HPDE6-E6E7 (cell line): ENCODE measurements around the gene LDB2.

Experiments
- DNase-seq: peaks from one replicate; pipeline ENCODE4 v3.0.0; 2011; ENCODE audit warnings: missing footprints; ENCODE audit errors: extremely low spot score

Gene LDB2

DNA sequence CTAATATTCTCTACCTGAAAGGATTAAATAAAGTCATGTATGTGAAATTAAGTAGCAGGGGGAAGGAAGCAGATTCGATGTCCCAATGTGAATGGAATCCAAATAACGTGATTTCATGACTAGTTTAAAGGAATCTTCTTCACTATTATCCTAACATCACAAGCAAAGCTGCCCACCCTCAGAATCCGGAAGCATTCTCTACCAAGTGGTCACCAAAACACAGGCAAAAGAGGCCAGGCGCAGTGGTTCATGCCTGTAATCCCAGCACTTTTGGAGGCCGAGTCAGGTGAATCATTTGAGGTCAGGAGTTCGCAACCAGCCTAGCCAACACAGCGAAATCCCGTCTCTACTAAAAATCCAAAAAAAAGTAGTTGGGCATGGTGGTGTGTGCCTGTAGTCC lies 212.9 kb downstream of the LDB2 start:
- no peak for DNase-seq

DNA sequence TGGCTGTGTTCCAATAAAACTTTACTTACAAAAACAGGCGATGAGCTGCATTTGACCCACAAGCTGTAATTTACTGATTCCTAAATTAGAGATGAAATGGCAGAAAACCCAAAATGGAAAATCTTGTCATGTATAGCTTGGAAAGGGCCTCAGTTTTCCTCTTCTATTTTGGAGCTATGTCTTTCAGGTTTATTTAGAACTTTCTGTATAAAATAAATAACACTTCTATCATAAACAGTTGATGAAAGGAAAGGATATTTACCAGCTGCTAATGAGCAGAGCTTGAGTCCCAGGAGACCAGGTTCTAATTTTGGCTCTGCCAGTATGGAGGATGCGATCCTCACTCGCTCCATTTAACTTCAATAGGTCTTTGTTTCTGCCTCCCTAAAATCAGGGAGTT lies 213.5 kb downstream of the LDB2 start:
- DNase-seq, result no peak

DNA sequence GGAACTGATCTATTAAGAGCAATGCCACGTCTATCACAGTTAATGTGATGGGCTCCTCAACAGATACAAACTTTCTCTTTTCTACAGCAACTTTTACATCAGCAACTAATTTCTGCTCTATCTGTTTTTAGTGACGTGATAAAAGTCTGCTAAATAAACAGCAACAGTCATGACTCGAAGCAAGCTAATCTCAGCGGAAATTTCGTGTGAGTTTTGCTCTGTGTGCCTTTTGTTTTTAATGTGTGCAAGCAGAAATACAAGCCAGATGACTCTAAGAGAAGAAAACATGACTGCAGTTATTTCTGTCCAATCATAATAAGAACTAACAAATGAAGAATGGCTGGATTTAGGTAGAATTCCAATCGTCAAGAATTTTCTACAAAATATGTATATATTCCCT lies 214.3 kb downstream of the LDB2 start:
- DNase-seq, result no peak

DNA sequence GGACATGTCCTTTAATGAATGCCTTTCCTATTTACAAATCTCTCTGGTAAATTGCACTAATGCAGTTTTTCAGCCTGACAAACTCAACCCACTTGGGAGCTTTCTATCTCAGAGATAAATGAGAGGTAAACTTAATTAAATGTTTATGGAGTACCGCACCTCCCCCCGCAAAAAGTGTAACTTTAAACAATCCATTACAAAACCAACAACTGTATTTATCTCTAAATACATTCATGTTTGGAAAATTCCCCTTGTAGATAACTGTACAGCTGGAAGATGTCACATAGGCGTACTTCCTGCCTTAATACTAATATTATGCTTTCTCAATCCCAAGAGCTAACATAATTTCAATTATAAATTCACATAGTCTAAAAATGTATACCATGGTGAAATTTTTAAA lies 215.5 kb downstream of the LDB2 start:
- DNase-seq, result no peak

DNA sequence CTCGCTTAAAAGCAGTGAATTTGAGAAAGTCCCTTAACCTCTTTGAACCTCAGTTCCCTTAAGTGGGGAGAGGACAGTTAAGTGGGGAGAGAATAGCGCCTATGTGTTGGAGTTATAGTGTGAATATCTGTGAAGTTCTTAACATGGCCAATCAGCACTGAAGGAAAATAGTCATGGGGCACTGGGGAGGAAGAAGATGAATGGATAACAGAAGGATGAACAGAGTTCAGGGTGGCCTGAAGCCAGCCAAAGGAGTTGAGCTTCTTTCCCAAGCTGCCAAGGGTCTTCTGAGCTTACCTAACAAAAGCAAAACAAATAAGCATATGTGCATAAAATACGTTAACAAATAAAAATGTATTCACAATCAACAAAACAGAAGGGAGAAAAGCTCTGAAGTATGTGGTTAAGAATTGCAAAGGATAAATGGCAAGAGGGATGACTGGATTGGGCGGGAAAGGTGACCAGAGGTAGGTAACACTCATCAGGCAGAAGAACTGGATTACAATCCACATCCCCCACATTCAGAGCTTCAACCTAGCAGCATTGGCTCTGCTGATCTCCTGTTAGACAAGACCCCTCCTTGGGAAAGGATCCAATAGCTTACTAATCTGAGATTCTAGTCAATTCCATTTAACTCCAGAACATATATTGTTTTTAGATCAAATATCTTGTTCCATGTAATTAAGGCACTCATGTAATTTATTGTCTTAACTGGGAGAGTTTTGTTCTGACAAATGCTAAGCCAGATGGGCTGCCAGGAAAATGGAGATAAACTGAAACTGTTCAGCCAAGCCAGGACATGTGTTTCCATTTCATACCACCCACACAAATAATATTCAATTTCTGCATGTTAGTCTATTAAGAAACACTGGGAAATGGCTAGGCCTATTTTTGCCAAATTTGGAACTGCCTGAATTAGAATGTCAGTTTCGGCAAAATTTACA lies 221.2 kb downstream of the LDB2 start:
- DNase-seq, result no peak

DNA sequence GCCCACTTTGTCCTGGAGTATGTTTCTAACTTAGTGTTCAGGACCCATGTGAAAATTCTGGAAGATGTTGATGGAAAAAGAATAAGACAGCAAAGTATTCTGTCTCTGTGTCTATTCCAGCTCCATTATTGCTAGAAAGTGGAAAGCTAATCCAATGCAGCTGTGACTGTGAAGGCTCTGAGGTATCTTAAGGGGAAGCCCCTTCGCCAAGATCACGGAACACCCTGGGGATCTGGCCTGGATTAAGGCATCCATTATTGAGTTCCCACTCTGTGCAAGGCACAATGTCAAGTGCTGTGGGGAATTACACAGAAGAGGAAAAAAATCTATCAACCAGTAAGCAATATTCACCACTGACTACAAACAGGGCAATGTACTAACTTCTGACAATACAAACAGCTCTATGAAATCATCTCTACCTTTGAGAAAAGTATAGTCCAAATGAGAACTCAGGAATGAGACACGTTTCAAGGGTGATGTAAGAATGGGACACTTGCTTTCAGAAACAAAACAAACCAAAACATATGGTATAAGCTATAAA lies 222.1 kb downstream of the LDB2 start:
- DNase-seq, result no peak

DNA sequence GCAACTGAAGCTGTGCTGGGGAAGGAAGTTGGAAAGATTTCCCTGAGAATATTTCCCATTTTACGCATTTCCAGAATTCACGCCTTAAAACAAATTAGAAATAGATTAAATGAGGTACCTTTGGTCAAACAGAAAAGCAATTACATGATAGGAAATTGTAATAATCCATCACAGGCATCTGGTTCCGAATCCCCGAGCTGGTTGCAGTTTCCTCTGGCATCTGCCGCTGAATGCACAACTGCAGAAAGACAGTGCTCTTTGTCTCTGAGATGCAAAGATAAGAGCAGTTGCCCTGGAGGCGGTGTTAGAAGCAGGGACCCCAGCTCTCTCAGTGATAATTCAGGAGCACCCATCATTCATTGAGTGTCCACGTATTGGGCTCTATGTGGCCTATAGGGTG lies 224.4 kb downstream of the LDB2 start:
- DNase-seq, result no peak

DNA sequence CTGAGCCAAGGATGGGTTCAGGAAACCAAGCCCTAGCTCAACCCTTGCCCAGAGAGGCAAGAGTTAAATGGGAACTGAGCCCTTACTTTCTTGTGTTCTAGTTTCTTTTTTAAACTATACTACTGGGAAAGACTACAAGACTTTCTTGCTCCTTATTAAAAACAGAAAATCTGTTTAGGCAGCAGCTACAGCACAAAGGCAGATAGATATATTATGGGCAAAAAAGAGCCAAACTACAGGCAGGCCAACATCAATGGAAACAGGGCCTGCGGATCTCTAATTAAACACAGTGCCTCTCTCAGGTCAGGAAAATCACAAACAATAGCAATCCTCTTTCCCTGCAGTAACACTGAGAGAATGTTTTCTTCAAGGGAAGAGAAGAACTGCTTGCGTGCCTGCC lies 226.0 kb downstream of the LDB2 start:
- no peak for DNase-seq

DNA sequence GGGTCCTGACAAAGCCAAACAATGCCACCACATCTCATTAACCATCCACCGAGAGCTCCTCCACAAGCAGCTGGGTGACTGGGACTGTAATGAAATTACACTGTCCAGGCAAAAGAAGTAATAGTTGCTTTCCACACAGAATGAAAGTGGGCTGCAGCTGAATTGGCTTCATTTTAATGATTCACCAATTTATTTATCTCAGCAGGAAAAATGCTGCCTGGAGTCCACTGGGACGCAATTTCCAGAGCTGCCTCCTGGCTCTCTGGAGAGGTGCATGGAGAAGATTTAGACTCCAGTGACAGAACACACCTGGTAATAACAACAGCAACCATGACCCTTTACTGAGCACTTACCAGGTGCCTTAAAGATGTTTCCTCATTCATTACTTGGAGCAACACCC lies 226.7 kb downstream of the LDB2 start:
- no peak for DNase-seq

DNA sequence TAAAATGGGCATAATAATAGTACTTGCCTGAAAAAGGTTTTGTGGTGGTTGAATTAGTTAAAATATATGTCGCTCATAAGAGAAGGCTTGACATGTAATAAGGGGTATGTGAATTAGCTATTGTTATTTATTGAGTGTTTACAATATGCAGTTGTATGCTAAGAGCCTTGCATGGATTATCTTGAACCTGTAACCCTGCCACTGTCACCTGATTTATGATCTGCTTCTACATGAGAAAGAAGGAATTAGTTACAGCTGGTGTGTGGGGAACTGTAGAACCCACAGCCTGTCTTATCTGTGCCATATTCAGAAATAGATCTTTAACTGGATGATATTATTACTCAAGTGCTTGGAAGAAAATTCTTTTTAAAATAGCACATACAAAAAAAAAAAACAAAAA lies 227.7 kb downstream of the LDB2 start:
- no peak for DNase-seq

DNA sequence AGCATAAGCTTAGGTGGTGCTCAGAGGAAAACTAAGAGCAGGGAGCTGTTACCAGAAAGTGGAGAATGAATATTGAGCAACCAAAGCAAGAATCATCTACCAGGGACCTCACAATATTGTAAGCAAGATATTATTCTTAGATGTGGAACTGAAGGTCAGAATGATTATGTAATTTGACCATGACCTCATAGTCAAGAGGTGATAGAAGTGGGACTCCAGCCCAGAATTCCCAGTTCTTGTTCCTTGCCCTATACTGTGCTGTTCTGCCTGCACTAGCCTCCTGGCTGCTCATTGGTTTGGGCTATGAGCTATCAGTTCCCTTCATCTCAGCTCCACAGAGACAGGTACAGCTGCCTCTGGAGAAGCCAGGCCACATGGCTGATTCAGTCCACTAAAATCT lies 229.4 kb downstream of the LDB2 start:
- DNase-seq, result no peak

DNA sequence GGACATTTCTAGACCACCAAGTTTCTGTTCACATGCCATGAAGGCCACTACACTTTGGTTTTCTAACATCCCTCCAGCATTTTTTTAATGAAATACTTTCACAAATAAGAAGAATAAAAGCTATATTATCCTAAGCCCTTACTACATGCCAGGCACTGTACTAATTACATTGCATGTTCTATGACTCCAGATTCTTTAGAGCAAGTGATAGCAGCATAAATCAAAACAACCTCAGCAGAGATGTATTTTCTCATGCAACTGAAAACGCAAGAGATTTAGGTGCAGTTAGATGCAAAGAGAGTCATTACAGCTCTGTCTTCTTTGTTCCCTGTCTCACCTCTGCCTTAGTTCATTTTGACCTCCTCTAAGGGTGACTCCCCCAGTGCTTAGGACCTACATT lies 230.0 kb downstream of the LDB2 start:
- no peak for DNase-seq

DNA sequence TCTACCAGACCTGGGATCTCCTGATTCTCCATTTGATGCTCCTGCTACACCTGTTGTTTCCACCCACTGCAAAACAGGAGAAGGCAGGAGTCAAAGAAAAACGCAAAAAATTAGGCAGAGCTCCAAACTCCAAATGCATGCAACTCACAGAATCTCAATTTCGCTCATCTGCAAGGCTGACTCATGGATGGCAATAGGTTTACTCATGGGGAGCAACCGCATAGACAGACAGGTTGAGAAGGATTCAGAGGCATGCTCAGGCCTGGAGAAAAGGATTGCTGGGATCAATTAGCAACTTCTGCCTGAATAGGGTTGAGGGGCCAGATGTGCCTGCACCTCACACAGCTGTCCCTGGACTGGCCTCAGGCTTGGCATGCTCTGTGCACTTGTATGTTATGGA lies 231.0 kb downstream of the LDB2 start:
- no peak for DNase-seq

DNA sequence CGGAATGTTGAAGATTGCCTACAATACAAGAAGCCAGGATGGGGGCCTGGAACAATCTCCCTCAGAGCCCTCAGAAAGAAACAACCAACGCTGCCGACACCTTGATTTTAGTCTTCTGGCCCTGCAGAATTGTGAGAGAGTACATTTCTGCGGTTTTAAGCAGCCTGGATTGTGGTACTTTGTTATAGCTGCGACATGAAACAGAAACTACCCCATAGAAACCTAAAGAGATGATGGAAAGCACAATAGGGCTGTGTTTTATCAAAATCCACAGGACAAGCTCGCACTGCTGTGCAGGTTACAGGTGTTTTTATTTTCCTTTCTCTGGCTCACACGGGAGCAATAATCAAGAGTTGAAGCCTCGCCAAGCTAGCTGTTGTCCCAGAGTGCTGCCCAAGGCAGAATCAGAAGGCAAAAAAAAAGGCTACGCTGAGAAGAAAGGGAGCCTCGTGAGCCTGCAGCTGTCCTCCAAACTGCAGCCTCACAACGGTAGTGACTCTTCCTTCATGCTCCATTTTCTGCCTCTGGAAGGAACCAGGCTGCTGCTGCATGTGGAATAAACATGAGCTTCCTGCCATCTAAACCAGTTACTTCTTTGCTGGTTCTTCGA lies 232.4 kb downstream of the LDB2 start:
- DNase-seq, result no peak

DNA sequence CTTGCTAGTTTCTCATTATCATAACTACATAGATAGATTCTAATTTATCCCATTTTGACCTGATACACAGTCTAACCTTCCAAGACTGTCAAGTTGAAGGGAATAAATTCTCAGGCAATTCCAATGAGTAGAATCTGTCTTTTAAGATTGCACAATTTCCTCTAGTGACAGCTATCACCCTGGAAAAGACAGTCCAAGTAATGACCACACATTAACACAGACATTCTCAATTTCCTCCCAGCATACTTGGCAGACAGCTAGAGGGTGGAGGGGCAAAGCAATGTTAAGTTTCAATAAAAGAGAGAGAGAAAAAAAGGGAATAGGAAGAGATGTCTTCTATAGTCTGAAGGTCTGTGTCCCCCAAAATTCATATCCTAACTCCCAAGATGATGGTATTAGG lies 234.7 kb downstream of the LDB2 start:
- no peak for DNase-seq

DNA sequence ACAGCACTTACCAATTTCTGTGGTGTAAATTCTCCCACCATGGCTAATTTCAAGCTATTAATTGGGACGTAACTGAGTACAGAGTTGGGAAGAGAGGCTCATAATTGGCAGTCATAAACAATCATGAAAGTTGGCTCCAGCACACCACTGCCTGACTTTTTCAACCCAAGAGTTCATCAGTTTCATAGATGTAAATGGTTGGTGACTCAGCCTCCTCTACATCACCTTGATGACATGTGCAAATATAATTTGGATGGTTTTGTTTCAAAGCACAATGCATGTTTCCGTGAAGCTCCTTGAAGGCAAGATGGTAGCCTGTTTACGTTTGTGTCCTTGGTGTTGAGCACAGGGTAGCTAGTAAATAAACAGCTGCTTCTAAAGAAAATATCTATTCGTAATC lies 235.1 kb downstream of the LDB2 start:
- DNase-seq, result no peak

DNA sequence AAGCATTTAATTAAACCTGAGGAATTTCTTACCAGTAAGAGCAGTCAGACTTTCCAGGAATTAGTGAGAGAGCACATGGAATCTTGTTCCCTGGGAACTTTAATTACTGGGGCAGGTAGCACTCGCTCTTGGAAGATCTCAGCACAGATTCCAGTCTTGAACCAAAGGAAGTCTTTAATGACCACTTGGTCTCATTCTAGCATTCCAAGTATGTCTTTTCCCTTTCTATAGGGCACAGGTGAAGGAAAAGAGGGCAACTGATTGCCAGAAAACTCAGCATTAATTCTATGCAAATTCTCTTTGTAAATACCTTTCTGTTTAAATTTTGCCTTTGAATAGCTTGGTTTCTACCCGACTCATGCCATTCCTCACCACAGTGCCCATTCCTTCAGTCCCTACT lies 236.6 kb downstream of the LDB2 start:
- no peak for DNase-seq

DNA sequence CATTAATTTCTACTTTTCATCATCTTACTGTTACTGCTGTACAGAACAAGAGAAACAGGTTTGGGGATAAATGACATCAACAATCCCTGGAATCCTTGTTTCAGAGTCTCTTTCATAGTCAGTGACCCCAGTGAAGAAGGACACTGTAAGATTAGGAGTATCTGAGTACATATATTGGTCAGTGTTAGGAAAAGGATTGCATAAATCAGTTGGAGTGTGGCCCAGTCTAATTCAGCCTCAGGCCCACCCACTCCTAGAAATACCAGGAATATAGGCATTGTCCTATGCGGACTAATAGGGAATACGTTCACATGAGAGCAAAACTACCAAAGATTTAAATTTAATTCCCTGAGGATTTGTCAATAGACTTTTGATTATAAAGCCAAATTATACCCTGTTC lies 237.8 kb downstream of the LDB2 start:
- DNase-seq, result no peak

DNA sequence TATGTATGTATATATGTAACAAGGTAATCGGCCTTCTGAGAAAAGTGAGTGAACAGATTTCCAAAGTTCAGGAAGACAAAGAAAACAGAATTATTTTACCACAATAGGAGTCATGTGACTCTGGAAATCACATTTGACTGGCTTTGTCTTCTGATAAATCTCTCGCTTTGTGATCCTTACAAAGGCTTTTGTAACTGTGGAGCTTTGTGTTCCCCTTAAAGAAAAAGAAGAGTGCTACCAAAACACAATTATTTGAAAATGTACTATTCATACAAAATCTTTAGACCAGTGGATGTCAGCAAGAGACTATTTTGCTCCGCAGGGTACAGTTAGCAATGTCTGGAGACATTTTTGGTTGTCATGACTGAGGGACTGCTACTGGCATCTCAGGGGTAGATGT lies 238.8 kb downstream of the LDB2 start:
- no peak for DNase-seq

DNA sequence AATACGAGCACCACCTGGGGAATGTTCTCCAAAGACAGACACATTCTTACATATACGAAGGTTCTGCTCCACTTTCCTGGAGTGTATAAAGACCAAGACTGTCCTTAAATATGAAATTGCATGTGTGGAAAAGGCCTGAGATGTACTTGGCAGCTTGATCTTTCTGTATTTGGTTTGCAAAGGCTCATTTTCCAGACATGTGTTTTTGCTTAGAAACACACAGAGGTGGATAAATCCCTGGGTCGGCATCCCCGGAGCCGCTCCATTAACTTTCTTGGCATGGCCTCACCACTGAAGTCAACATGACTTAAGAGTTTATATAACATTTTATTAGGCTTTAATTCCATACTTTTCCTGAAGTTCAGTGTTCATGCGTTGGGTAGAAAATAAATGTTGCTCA lies 239.4 kb downstream of the LDB2 start:
- DNase-seq, result no peak

DNA sequence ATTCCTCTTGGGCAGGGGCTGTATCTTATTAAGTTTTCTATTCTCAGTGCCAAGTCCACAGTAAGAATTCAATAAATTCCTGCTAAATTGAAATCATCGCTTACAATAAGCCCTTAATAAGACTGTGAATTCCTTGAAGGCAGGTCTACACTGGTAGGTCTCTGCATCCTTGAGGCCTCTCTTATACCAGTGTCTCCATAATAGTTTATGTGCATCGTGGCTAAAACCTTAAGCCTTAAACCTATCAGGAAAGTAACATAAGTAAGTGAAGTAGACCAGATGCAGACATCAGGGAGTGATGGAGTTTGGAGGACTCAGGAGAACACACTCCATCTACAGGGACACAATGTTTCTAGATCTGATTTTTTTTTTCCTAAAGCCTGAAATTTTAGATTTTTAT lies 240.3 kb downstream of the LDB2 start:
- DNase-seq, result no peak

DNA sequence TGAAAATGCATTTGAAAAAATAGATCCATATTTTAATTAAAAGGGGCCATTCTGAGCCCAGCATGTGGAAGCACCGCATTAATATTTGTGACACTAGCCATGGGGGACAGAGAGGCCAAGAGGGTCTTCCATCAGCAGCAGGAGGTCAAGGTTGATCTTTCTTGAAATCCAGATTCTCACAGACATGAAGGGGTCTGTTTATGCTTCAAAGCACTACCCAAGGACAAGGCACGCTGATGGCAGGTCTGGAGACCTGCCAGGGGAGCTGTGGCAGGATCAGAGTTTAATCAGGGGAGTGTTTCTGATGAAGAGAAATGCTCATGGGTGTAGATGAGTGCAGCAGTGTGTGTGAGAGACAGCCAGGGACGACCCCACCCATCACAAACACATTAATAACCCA lies 243.3 kb downstream of the LDB2 start:
- no peak for DNase-seq

DNA sequence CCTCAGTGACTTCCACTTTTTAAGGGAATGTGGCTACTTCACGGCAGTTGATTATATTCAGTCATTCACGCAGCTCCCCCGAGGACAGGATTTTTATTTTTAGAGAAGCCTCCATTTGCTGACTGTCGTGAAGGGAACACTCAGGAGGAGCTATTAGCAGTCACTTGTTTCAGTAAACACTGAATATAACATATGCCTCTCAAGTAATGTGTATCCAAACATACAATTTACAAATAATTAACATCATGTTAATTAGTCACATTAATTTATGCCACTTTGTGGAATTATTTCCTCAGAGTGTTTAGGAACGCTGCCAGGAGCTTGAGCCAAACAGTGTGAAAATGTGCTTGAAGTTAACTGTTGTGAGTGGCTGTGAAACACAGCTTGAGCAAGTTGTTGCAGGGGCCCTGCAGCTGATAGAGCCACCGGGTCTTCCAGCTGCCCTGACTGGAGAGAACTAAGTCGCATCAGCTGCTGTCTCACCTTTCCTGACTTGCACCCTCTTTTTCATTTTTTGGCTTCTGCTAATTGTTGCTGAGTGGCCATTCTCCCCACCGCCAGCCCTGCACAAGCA lies 245.6 kb downstream of the LDB2 start:
- DNase-seq, result no peak
